Raji (cell line): ENCODE results near the gene POMT2.

ENCODE experiments used
- POLR2A ChIP-seq: IDR thresholded peaks from 2 replicates; pipeline ENCODE4 v1.6.1; 2011; ENCODE audit warnings: low read depth, low read length, control low read depth; ENCODE audit not compliant: insufficient read depth

The POMT2 gene

GRCh38 chr14:77278461-77279230 is 42.0 kb downstream of the POMT2 start:
- no peak for TF ChIP-seq POLR2A

GRCh38 chr14:77276959-77277358 is 43.7 kb downstream of the POMT2 start:
- TF ChIP-seq POLR2A, result no peak

GRCh38 chr14:77276295-77276935 is 44.3 kb downstream of the POMT2 start:
- no peak for TF ChIP-seq POLR2A

GRCh38 chr14:77275601-77276017 is 45.1 kb downstream of the POMT2 start:
- no peak for TF ChIP-seq POLR2A

GRCh38 chr14:77275041-77275580 is 45.6 kb downstream of the POMT2 start:
- no peak for TF ChIP-seq POLR2A

GRCh38 chr14:77273796-77274195 is 46.9 kb downstream of the POMT2 start:
- TF ChIP-seq POLR2A, result no peak

GRCh38 chr14:77272261-77272660 is 48.4 kb downstream of the POMT2 start:
- TF ChIP-seq POLR2A, result no peak

- no peak for TF ChIP-seq POLR2A
These were observed 49.5 kb downstream of the POMT2 start, which contains the start of gene NGB for GRCh38 chr14:77271113-77271710. NGB (minus strand) TSS chr14:77271206; CDS start chr14:77270937, 269 bp downstream.

- TF ChIP-seq POLR2A, result no peak
These were observed 50.1 kb downstream of the POMT2 start for GRCh38 chr14:77270361-77271112.

- TF ChIP-seq POLR2A, result no peak
These were observed 51.6 kb downstream of the POMT2 start for GRCh38 chr14:77268989-77269600.

GRCh38 chr14:77267937-77268699 is 52.6 kb downstream of the POMT2 start:
- no peak for TF ChIP-seq POLR2A

GRCh38 chr14:77266336-77266735 is 54.3 kb downstream of the POMT2 start:
- TF ChIP-seq POLR2A, result no peak

GRCh38 chr14:77265561-77266335 is 54.9 kb downstream of the POMT2 start:
- no peak for TF ChIP-seq POLR2A
